Gastroesophageal sphincter (tissue), 3 donors: ENCODE data around the gene DIS3L.

ENCODE experiments used
- EP300 ChIP-seq: sonication (generic); formaldehyde crosslinking; IDR thresholded peaks from one replicate; pipeline ENCODE4 v1.6.1; 2017; ENCODE audit warnings: antibody characterized with exemption, mild to moderate bottlenecking
- POLR2A ChIP-seq, 2 donors: fragments of 450-650 bp; IDR thresholded peaks; one replicate each; pipeline ENCODE4 v1.6.1; 2017; ENCODE audit warnings: antibody characterized with exemption in 2 of 2, mild to moderate bottlenecking in 2 of 2, moderate library complexity in 1 of 2
- POLR2AphosphoS5 ChIP-seq: sonication (generic); formaldehyde crosslinking; IDR thresholded peaks from one replicate; pipeline ENCODE4 v1.6.1; 2017; ENCODE audit warnings: antibody characterized with exemption
- TF ChIP-seq, protein P1 (sequence below), 4 experiments: fragments of 200-600 bp in 2 of 4; fragments of 450-650 bp in 2 of 4; sonication (generic) in 1 of 4; IDR thresholded peaks; one replicate each; pipeline ENCODE4 v1.5.1; 2017 to 2019; ENCODE audit warnings: antibody characterized with exemption in 4 of 4, mild to moderate bottlenecking in 2 of 4, moderate library complexity in 2 of 4

DNA sequence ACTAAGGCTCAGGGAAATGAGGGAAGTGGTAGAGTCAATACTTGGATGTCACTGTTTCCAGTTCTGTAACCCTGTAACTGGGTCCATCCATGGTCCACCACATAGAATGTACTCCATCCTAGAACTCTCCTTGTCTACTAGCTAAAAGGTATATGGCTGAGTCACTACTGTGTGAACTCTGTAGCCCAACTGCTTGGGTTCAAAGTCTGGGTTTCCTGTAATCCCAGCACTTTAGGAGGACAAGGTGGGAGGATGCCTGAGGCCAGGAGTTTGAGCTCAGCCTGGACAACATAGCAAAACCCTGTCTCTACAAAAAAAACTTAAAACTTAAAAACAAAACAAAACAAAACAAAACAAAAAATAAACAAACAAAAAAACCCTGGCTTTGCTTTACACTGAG is 5.3 kb upstream of the DIS3L start:
- TF ChIP-seq POLR2A (IDR thresholded peaks at IDR 0.05), result no peak
- TF ChIP-seq, protein P1, sequence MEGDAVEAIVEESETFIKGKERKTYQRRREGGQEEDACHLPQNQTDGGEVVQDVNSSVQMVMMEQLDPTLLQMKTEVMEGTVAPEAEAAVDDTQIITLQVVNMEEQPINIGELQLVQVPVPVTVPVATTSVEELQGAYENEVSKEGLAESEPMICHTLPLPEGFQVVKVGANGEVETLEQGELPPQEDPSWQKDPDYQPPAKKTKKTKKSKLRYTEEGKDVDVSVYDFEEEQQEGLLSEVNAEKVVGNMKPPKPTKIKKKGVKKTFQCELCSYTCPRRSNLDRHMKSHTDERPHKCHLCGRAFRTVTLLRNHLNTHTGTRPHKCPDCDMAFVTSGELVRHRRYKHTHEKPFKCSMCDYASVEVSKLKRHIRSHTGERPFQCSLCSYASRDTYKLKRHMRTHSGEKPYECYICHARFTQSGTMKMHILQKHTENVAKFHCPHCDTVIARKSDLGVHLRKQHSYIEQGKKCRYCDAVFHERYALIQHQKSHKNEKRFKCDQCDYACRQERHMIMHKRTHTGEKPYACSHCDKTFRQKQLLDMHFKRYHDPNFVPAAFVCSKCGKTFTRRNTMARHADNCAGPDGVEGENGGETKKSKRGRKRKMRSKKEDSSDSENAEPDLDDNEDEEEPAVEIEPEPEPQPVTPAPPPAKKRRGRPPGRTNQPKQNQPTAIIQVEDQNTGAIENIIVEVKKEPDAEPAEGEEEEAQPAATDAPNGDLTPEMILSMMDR (IDR thresholded peaks at IDR 0.05), result no peak
- no peak for TF ChIP-seq EP300
- TF ChIP-seq POLR2AphosphoS5, result no peak
